Activated naive CD4-positive, alpha-beta T cell treated with anti-CD3 and anti-CD28 coated beads, Interleukin-2, amount 50 U/mL, for 24 hours (primary cell): ENCODE data around the gene IL23A.
"Not testable (repeated sequence)": the region's sequence is repeated elsewhere in the genome, so short reads cannot be mapped to it uniquely, and the experiment has no call there.

Experiments used
- H3K27ac Mint-ChIP-seq: one replicate; pipeline ENCODE4 v1.8.0; 2021; ENCODE audit warnings: mild to moderate bottlenecking, mixed read lengths
- H3K27me3 Mint-ChIP-seq: one replicate; pipeline ENCODE4 v1.8.0; 2021; ENCODE audit warnings: mixed read lengths
- H3K36me3 Mint-ChIP-seq: one replicate; pipeline ENCODE4 v1.8.0; 2021; ENCODE audit warnings: mixed read lengths
- H3K4me1 Mint-ChIP-seq: one replicate; pipeline ENCODE4 v1.8.0; 2021; ENCODE audit warnings: mixed read lengths
- H3K4me3 Mint-ChIP-seq: one replicate; pipeline ENCODE4 v1.8.0; 2021; ENCODE audit warnings: mild to moderate bottlenecking, mixed read lengths
- H3K9me3 Mint-ChIP-seq: one replicate; pipeline ENCODE4 v1.8.0; 2021; ENCODE audit warnings: mixed read lengths

Gene IL23A

GRCh38 chr12:56315249-56315621, 23.4 kb upstream of the IL23A start:
- peak overlapping the region; percentile 98 for H3K4me3 Mint-ChIP-seq
- no peaks in the 10 kb centered on the region for H3K9me3 Mint-ChIP-seq
- peak overlapping the region; percentile 97 for H3K27ac Mint-ChIP-seq
- peaks cover 12% of the 10 kb centered on the region for H3K4me1 Mint-ChIP-seq
- peaks cover 4% of the 10 kb centered on the region for H3K36me3 Mint-ChIP-seq
- no peaks in the 10 kb centered on the region for H3K27me3 Mint-ChIP-seq

GRCh38 chr12:56315622-56316473, 22.8 kb upstream of the IL23A start, which contains the start of gene CNPY2:
Gene CNPY2 (minus strand): TSS chr12:56315988. CDS start chr12:56315217, 771 bp downstream.
- H3K9me3 Mint-ChIP-seq = no peaks in the 10 kb centered on the region
- peaks cover 4% of the 10 kb centered on the region for H3K36me3 Mint-ChIP-seq
- peak within 1 kb of the TSS; percentile 97 for H3K27ac Mint-ChIP-seq
- H3K27me3 Mint-ChIP-seq = no peaks in the 10 kb centered on the region
- H3K4me1 Mint-ChIP-seq = peaks cover 12% of the 10 kb centered on the region
- H3K4me3 Mint-ChIP-seq = peak within 1 kb of the TSS; percentile 98

GRCh38 chr12:56317675-56318074, 21.0 kb upstream of the IL23A start:
- Mint-ChIP-seq H3K4me1 (peaks cover 12% of the 10 kb centered on the region), H3K9me3 (no peaks in the 10 kb centered on the region), H3K4me3 (no peak overlapping the region), H3K27me3 (no peaks in the 10 kb centered on the region), H3K27ac (no peak overlapping the region), H3K36me3 (peaks cover 4% of the 10 kb centered on the region)

- H3K4me1 Mint-ChIP-seq = no peaks in the 10 kb centered on the region
- no peaks in the 10 kb centered on the region for H3K9me3 Mint-ChIP-seq
- H3K36me3 Mint-ChIP-seq = peaks cover 10% of the 10 kb centered on the region
- no peak overlapping the region for H3K4me3 Mint-ChIP-seq
- H3K27ac Mint-ChIP-seq = no peak overlapping the region
- H3K27me3 Mint-ChIP-seq = no peaks in the 10 kb centered on the region
These were observed 17.7 kb upstream of the IL23A start for GRCh38 chr12:56321027-56321426.

- not testable (repeated sequence) for H3K36me3 Mint-ChIP-seq, H3K4me1 Mint-ChIP-seq, H3K4me3 Mint-ChIP-seq, H3K27me3 Mint-ChIP-seq, H3K9me3 Mint-ChIP-seq, H3K27ac Mint-ChIP-seq
These were observed 17.1 kb upstream of the IL23A start for GRCh38 chr12:56321610-56322009.

GRCh38 chr12:56324206-56324605, 14.5 kb upstream of the IL23A start:
- H3K27me3 Mint-ChIP-seq = no peaks in the 10 kb centered on the region
- H3K4me1 Mint-ChIP-seq = no peaks in the 10 kb centered on the region
- H3K27ac Mint-ChIP-seq = no peak overlapping the region
- H3K4me3 Mint-ChIP-seq = no peak overlapping the region
- no peaks in the 10 kb centered on the region for H3K9me3 Mint-ChIP-seq
- H3K36me3 Mint-ChIP-seq = peaks cover 16% of the 10 kb centered on the region

- Mint-ChIP-seq H3K9me3 (no peaks in the 10 kb centered on the region), H3K27me3 (no peaks in the 10 kb centered on the region), H3K27ac (no peak overlapping the region), H3K4me3 (no peak overlapping the region), H3K36me3 (peaks cover 13% of the 10 kb centered on the region), H3K4me1 (peaks cover 1% of the 10 kb centered on the region)
These were observed 12.6 kb upstream of the IL23A start for GRCh38 chr12:56326126-56326525.

- Mint-ChIP-seq H3K4me3 (no peak overlapping the region), H3K4me1 (peaks cover 5% of the 10 kb centered on the region), H3K36me3 (peaks cover 15% of the 10 kb centered on the region), H3K9me3 (no peaks in the 10 kb centered on the region), H3K27me3 (no peaks in the 10 kb centered on the region), H3K27ac (no peak overlapping the region)
These were observed 12.2 kb upstream of the IL23A start for GRCh38 chr12:56326533-56326932.

- H3K27ac Mint-ChIP-seq = peak overlapping the region; percentile 2
- H3K4me3 Mint-ChIP-seq = no peak overlapping the region
- H3K9me3 Mint-ChIP-seq = no peaks in the 10 kb centered on the region
- H3K36me3 Mint-ChIP-seq = peaks cover 9% of the 10 kb centered on the region
- H3K4me1 Mint-ChIP-seq = peaks cover 19% of the 10 kb centered on the region
- H3K27me3 Mint-ChIP-seq = no peaks in the 10 kb centered on the region
These were observed 7.7 kb upstream of the IL23A start for GRCh38 chr12:56330936-56331490.

- Mint-ChIP-seq H3K9me3 (no peaks in the 10 kb centered on the region), H3K36me3 (peaks cover 7% of the 10 kb centered on the region), H3K4me1 (peaks cover 32% of the 10 kb centered on the region), H3K4me3 (peak overlapping the region; percentile 97), H3K27ac (peak overlapping the region; percentile 100), H3K27me3 (no peaks in the 10 kb centered on the region)
These were observed 6.0 kb upstream of the IL23A start for GRCh38 chr12:56332512-56333196.

- H3K27ac Mint-ChIP-seq = peak overlapping the region; percentile 100
- H3K36me3 Mint-ChIP-seq = peaks cover 3% of the 10 kb centered on the region
- no peaks in the 10 kb centered on the region for H3K9me3 Mint-ChIP-seq
- H3K27me3 Mint-ChIP-seq = no peaks in the 10 kb centered on the region
- peak overlapping the region; percentile 97 for H3K4me3 Mint-ChIP-seq
- H3K4me1 Mint-ChIP-seq = peaks cover 38% of the 10 kb centered on the region
These were observed 5.4 kb upstream of the IL23A start for GRCh38 chr12:56333197-56333678.

GRCh38 chr12:56333679-56334489, 4.8 kb upstream of the IL23A start, which contains the start of gene PAN2:
Gene PAN2 (minus strand): TSS chr12:56334000. CDS start chr12:56333094, 906 bp downstream.
- Mint-ChIP-seq H3K36me3 (peaks cover 5% of the 10 kb centered on the region), H3K9me3 (no peaks in the 10 kb centered on the region), H3K27ac (peak within 1 kb of the TSS; percentile 100), H3K27me3 (no peaks in the 10 kb centered on the region), H3K4me3 (peak within 1 kb of the TSS; percentile 97), H3K4me1 (peaks cover 43% of the 10 kb centered on the region)

GRCh38 chr12:56334490-56334793, 4.2 kb upstream of the IL23A start:
- Mint-ChIP-seq H3K4me3 (peak overlapping the region; percentile 97), H3K27me3 (no peaks in the 10 kb centered on the region), H3K4me1 (peaks cover 49% of the 10 kb centered on the region), H3K9me3 (no peaks in the 10 kb centered on the region), H3K27ac (peak overlapping the region; percentile 100), H3K36me3 (peaks cover 7% of the 10 kb centered on the region)

GRCh38 chr12:56335527-56335926, 3.2 kb upstream of the IL23A start:
- H3K4me3 Mint-ChIP-seq = peak overlapping the region; percentile 62
- not testable (repeated sequence) for H3K9me3 Mint-ChIP-seq, H3K36me3 Mint-ChIP-seq, H3K27me3 Mint-ChIP-seq
- H3K4me1 Mint-ChIP-seq = peaks cover 58% of the 10 kb centered on the region
- peak overlapping the region; percentile 51 for H3K27ac Mint-ChIP-seq
